Stimulated activated CD4-positive, alpha-beta T cell treated with anti-CD3 and anti-CD28 coated beads, Interleukin-4, amount 100 ng/mL, for 4 hours (primary cell): ENCODE results near the gene TMEM214.

Experiments
- DNase-seq, 2 experiments: peaks; one replicate each; pipeline ENCODE4 v3.0.0-alpha.2; 2020

The TMEM214 gene

GRCh38 chr2:27010139-27010538 is 22.6 kb upstream of the TMEM214 start:
- no peak for DNase-seq

GRCh38 chr2:27013738-27014137 is 19.0 kb upstream of the TMEM214 start:
- no peak for DNase-seq

- DNase-seq, result no peak
Measured at GRCh38 chr2:27014771-27015433, 17.9 kb upstream of the TMEM214 start.

GRCh38 chr2:27016801-27017325 is 15.9 kb upstream of the TMEM214 start:
- DNase-seq, result peak; percentile 35 to 36

GRCh38 chr2:27018142-27018541 is 14.6 kb upstream of the TMEM214 start:
- no peak for DNase-seq

- DNase-seq, result no peak
Measured at GRCh38 chr2:27019459-27019858, 13.3 kb upstream of the TMEM214 start.

GRCh38 chr2:27019931-27020855 is 12.6 kb upstream of the TMEM214 start:
- no peak for DNase-seq

- DNase-seq, result no peak
Measured at GRCh38 chr2:27021253-27022049, 11.3 kb upstream of the TMEM214 start.

GRCh38 chr2:27023740-27024139 is 9.0 kb upstream of the TMEM214 start:
- no peak for DNase-seq

- no peak for DNase-seq
Measured at GRCh38 chr2:27024188-27024587, 8.6 kb upstream of the TMEM214 start.

GRCh38 chr2:27024812-27025211 is 8.0 kb upstream of the TMEM214 start:
- DNase-seq, result no peak

- no peak for DNase-seq
Measured at GRCh38 chr2:27025281-27025800, 7.4 kb upstream of the TMEM214 start.

GRCh38 chr2:27025861-27026851 is 6.6 kb upstream of the TMEM214 start:
- no peak for DNase-seq

GRCh38 chr2:27027211-27027651 is 5.5 kb upstream of the TMEM214 start:
- no peak for DNase-seq

- DNase-seq, result no peak
Measured at GRCh38 chr2:27029051-27029450, 3.7 kb upstream of the TMEM214 start.

- DNase-seq, result no peak
Measured at GRCh38 chr2:27033253-27033852, 588 bp downstream of the TMEM214 start.

- DNase-seq, result no peak
Measured at GRCh38 chr2:27038012-27038411, 5.2 kb downstream of the TMEM214 start.

GRCh38 chr2:27038631-27039339 is 6.0 kb downstream of the TMEM214 start:
- DNase-seq, result no peak

- DNase-seq, result no peak
Measured at GRCh38 chr2:27039426-27039825, 6.7 kb downstream of the TMEM214 start.

GRCh38 chr2:27039871-27040270 is 7.1 kb downstream of the TMEM214 start:
- no peak for DNase-seq
